PC-9 (cell line): ENCODE measurements around the gene SMAD6. TPM values are rescaled to one million over a fixed set of nuclear protein-coding genes. Genes with fewer than 3 reads are reported as not detected.

ENCODE experiments used
- BruUV-seq: library from RNA; stranded (reverse); fragments of 400-500 nt; replicated peaks from 2 replicates; lab custom pipeline; 2021; lab: Mats Ljungman, UMichigan
- CTCF ChIA-PET: fragments of 300-600 bp; sonication (Branson Sonifier 250); formaldehyde crosslinking; loops from one replicate; lab custom pipeline; 2022; ENCODE audit warnings: antibody characterized with exemption; lab: Charles Lee
- POLR2A ChIA-PET: fragments of 300-600 bp; sonication (Branson Sonifier 250); formaldehyde crosslinking; loops from one replicate; lab custom pipeline; 2022; ENCODE audit warnings: antibody characterized with exemption; ENCODE audit not compliant: unreplicated experiment; lab: Charles Lee
- DNase-seq, 2 experiments: peaks; one replicate each; pipeline versions ENCODE4 v3.0.0 to v3.0.0-alpha.2; 2015 to 2022; ENCODE audit warnings: mixed read lengths in 1 of 2
- H2AFZ ChIP-seq: fragments of 200-600 bp; sonication (generic); 2 replicates; pipeline ENCODE4 v1.8.1; 2017; ENCODE audit warnings: antibody characterized with exemption
- H3F3A ChIP-seq: fragments of 200-600 bp; sonication (generic); 2 replicates; pipeline ENCODE4 v1.8.1; 2017; ENCODE audit warnings: antibody characterized with exemption, mild to moderate bottlenecking, low read depth; ENCODE audit not compliant: insufficient read depth
- H3K27ac ChIP-seq: fragments of 200-600 bp; sonication (generic); 2 replicates; pipeline ENCODE4 v1.6.1; 2016; ENCODE audit warnings: mixed run types
- H3K27me3 ChIP-seq: fragments of 200-600 bp; sonication (generic); 2 replicates; pipeline ENCODE4 v1.6.1; 2016; ENCODE audit warnings: low read depth, mixed run types; ENCODE audit not compliant: insufficient read depth
- H3K36me3 ChIP-seq: fragments of 200-600 bp; sonication (generic); 2 replicates; pipeline ENCODE4 v1.6.1; 2016; ENCODE audit warnings: low read depth, mixed run types
- H3K4me1 ChIP-seq: fragments of 200-600 bp; sonication (generic); replicated peaks from 2 replicates; pipeline ENCODE4 v1.6.1; 2016; ENCODE audit warnings: mixed run types; ENCODE audit not compliant: insufficient read depth
- H3K4me2 ChIP-seq: fragments of 200-600 bp; sonication (generic); 2 replicates; pipeline ENCODE4 v1.6.1; 2017; ENCODE audit warnings: mixed run types
- H3K4me3 ChIP-seq: fragments of 200-600 bp; sonication (generic); 2 replicates; pipeline ENCODE4 v1.6.1; 2016; ENCODE audit warnings: mixed run types
- H3K79me2 ChIP-seq: fragments of 200-600 bp; sonication (generic); 2 replicates; pipeline ENCODE4 v1.6.1; 2017; ENCODE audit warnings: low read depth, mixed run types
- H3K9me2 ChIP-seq: fragments of 200-600 bp; sonication (generic); 2 replicates; pipeline ENCODE4 v1.8.1; 2017; ENCODE audit warnings: mild to moderate bottlenecking; ENCODE audit not compliant: insufficient read depth
- H3K9me3 ChIP-seq: fragments of 200-600 bp; sonication (generic); 2 replicates; pipeline ENCODE4 v1.8.1; 2016; ENCODE audit warnings: low read depth; ENCODE audit not compliant: insufficient read depth
- H4K20me1 ChIP-seq: fragments of 200-600 bp; sonication (generic); 2 replicates; pipeline ENCODE4 v1.8.1; 2017; ENCODE audit not compliant: insufficient read depth
- CTCF ChIP-seq: fragments of 200-600 bp; sonication (generic); conservative IDR thresholded peaks from 2 replicates; pipeline ENCODE4 v1.6.1; 2017; ENCODE audit warnings: mixed run types, antibody characterized with exemption, mild to moderate bottlenecking, moderate library complexity
- EZH2 ChIP-seq: fragments of 200-600 bp; sonication (generic); IDR thresholded peaks from 2 replicates; pipeline ENCODE4 v1.8.0; 2017; ENCODE audit warnings: antibody characterized with exemption, low read depth
- intact Hi-C: fragments of 100-400 bp; cut with micrococcal nuclease; formaldehyde crosslinking; loops from one replicate; pipeline ENCODE4 v1.10.0; 2022; ENCODE audit not compliant: unreplicated experiment
- total RNA-seq: library from RNA; stranded (reverse); gene quantifications from 2 replicates; pipeline ENCODE4 v1.2.3, GENCODE V29; 2021

Gene SMAD6
- total RNA-seq, 1 experiment from 2014 or later: 7.1 TPM

- no peaks in the 10 kb centered on the region for H3K36me3 ChIP-seq
- H3F3A ChIP-seq: peaks cover 17% of the 10 kb centered on the region; the same call in 1 of the 2 replicates
- H3K4me2 ChIP-seq: no peak overlapping the region
- H4K20me1 ChIP-seq: no peaks in the 10 kb centered on the region
- no TSS peak for BruUV-seq
- H3K79me2 ChIP-seq: no peaks in the 10 kb centered on the region
- no peaks in the 10 kb centered on the region for H3K9me3 ChIP-seq
- peaks cover 23% of the 10 kb centered on the region for H3K4me1 ChIP-seq
- CTCF ChIA-PET: no interaction called here
- TF ChIP-seq CTCF (no peak), EZH2 (no peak)
- H2AFZ ChIP-seq: no peak overlapping the region
- intact Hi-C loops: no loop called here
- no peak overlapping the region for H3K27ac ChIP-seq
- no peaks in the 10 kb centered on the region for H3K27me3 ChIP-seq
- no peak for DNase-seq
- no peaks in the 10 kb centered on the region for H3K9me2 ChIP-seq
- POLR2A ChIA-PET: interaction anchor here (0.7 kb wide), 1 partner anchor 133 kb away, joined by 10 read pairs; no protein-coding TSS in a partner anchor
- H3K4me3 ChIP-seq: no peak overlapping the region
Observed at GRCh38 chr15:66743703-66744536, 41.9 kb downstream of the SMAD6 start.

- no peak overlapping the region for H3K27ac ChIP-seq
- H4K20me1 ChIP-seq: no peaks in the 10 kb centered on the region
- H2AFZ ChIP-seq: no peak overlapping the region
- TF ChIP-seq CTCF (no peak), EZH2 (no peak)
- no peaks in the 10 kb centered on the region for H3K9me3 ChIP-seq
- BruUV-seq: no TSS peak
- no peaks in the 10 kb centered on the region for H3K9me2 ChIP-seq
- H3K27me3 ChIP-seq: no peaks in the 10 kb centered on the region
- H3K4me1 ChIP-seq: peaks cover 31% of the 10 kb centered on the region
- DNase-seq: no peak
- peaks cover 6% of the 10 kb centered on the region; the same call in 1 of the 2 replicates for H3K79me2 ChIP-seq
- ChIA-PET CTCF (no interaction called here), POLR2A (no interaction called here)
- no peak overlapping the region for H3K4me3 ChIP-seq
- no peaks in the 10 kb centered on the region for H3K36me3 ChIP-seq
- intact Hi-C loops: no loop called here
- H3F3A ChIP-seq: peaks cover 19% of the 10 kb centered on the region; the same call in 1 of the 2 replicates
- H3K4me2 ChIP-seq: no peak overlapping the region
Observed at GRCh38 chr15:66744610-66745279, 42.7 kb downstream of the SMAD6 start.

- TF ChIP-seq CTCF: no peak
- TF ChIP-seq EZH2: no peak
- no peak for DNase-seq
- intact Hi-C loops: no loop called here
- POLR2A ChIA-PET: interaction anchor here (0.6 kb wide), 1 partner anchor 25 kb away, joined by 25 read pairs; no protein-coding TSS in a partner anchor
- Histone ChIP-seq H3K9me3 (no peaks in the 10 kb centered on the region), H3K79me2 (peaks cover 7% of the 10 kb centered on the region; the same call in 1 of the 2 replicates), H4K20me1 (no peaks in the 10 kb centered on the region), H3F3A (peaks cover 19% of the 10 kb centered on the region; the same call in 1 of the 2 replicates), H3K27ac (no peak overlapping the region), H3K4me2 (no peak overlapping the region), H3K4me3 (no peak overlapping the region), H3K27me3 (no peaks in the 10 kb centered on the region), H3K9me2 (no peaks in the 10 kb centered on the region), H2AFZ (no peak overlapping the region), H3K4me1 (peaks cover 41% of the 10 kb centered on the region), H3K36me3 (no peaks in the 10 kb centered on the region)
- CTCF ChIA-PET: interaction anchor here (0.7 kb wide), 1 partner anchor 50 kb away, joined by 5 read pairs; no protein-coding TSS in a partner anchor
- BruUV-seq: no TSS peak
Observed at GRCh38 chr15:66745530-66746230, 43.6 kb downstream of the SMAD6 start.
